Bronchial smooth muscle cell (primary cell): Measurements from ENCODE around the gene ENTREP1. TPM values are rescaled to one million over a fixed set of nuclear protein-coding genes. Genes with fewer than 3 reads are reported as not detected.

Source experiments
- total RNA-seq: library from RNA; depleted of rRNA; stranded (reverse); fragments of >200 nt; gene quantifications from 2 replicates; pipeline ENCODE4 v1.2.1, GENCODE V29; 2014

ENTREP1 gene, protein sequence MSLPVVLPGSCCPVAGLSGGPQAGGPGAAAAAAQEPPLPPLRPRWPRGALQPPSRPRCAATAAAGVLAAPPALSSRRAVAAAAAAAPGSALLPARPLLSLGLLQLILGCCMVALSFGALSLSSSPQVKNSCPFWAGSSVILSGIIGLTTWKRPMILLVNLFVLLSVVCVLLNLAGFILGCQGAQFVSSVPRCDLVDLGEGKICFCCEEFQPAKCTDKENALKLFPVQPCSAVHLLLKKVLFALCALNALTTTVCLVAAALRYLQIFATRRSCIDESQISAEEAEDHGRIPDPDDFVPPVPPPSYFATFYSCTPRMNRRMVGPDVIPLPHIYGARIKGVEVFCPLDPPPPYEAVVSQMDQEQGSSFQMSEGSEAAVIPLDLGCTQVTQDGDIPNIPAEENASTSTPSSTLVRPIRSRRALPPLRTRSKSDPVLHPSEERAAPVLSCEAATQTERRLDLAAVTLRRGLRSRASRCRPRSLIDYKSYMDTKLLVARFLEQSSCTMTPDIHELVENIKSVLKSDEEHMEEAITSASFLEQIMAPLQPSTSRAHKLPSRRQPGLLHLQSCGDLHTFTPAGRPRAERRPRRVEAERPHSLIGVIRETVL
- under 0.01 TPM in 1 of 2 replicates, not detected in the other for total RNA-seq

GRCh38 chr9:69324549-69325401 is at the start of gene ENTREP1:
Gene ENTREP1 (plus strand): TSS chr9:69325215. CDS start chr9:69325310, 95 bp downstream.

Other genes with a start within 250 kb of the ENTREP1 start
- 21.6 and 38.0 TPM in 2 replicates for gene TJP2, start 150.9 kb upstream of the ENTREP1 start, total RNA-seq